GM23338 (cell line): Measurements from ENCODE around the gene CADPS2. TPM values are rescaled to one million over a fixed set of nuclear protein-coding genes. Genes with fewer than 3 reads are reported as not detected.

Source experiments
- ATAC-seq: fragments of 200-7000 bp; cut with Tn5 transposase; 3 replicates; pipeline ENCODE4 v1.9.1; 2020
- DNase-seq: peaks from one replicate; pipeline ENCODE4 v3.0.0-alpha.2; 2015; ENCODE audit warnings: low spot score
- H2AFZ ChIP-seq: fragments of 200-600 bp; sonication (generic); 2 replicates; pipeline ENCODE4 v1.8.0; 2016; ENCODE audit warnings: antibody characterized with exemption, mild to moderate bottlenecking, moderate library complexity
- H3F3A ChIP-seq: fragments of 200-600 bp; sonication (generic); replicated peaks from 2 replicates; pipeline ENCODE4 v1.8.0; 2017; ENCODE audit warnings: antibody characterized with exemption, mixed run types, low read depth
- H3K27ac ChIP-seq: fragments of 200-600 bp; sonication (generic); 2 replicates; pipeline ENCODE4 v1.6.1; 2016; ENCODE audit warnings: low read depth
- H3K27me3 ChIP-seq: fragments of 200-600 bp; sonication (generic); 2 replicates; pipeline ENCODE4 v1.8.0; 2016; ENCODE audit warnings: mild to moderate bottlenecking, mixed run types, moderate library complexity; ENCODE audit not compliant: insufficient read depth
- H3K36me3 ChIP-seq: fragments of 200-600 bp; sonication (generic); 2 replicates; pipeline ENCODE4 v1.8.0; 2016; ENCODE audit warnings: mild to moderate bottlenecking; ENCODE audit not compliant: insufficient read depth
- H3K4me1 ChIP-seq: fragments of 200-600 bp; sonication (generic); 2 replicates; pipeline ENCODE4 v1.8.0; 2016; ENCODE audit warnings: mild to moderate bottlenecking, moderate library complexity; ENCODE audit not compliant: insufficient read depth
- H3K4me2 ChIP-seq: fragments of 200-600 bp; sonication (generic); 2 replicates; pipeline ENCODE4 v1.7.1; 2017; ENCODE audit warnings: mixed run types
- H3K4me3 ChIP-seq: fragments of 200-600 bp; sonication (generic); 2 replicates; pipeline ENCODE4 v1.6.1; 2016; ENCODE audit warnings: mixed run types
- H3K79me2 ChIP-seq: fragments of 200-600 bp; sonication (generic); replicated peaks from 2 replicates; pipeline ENCODE4 v1.8.0; 2017; ENCODE audit warnings: mild to moderate bottlenecking; ENCODE audit not compliant: insufficient read depth
- H3K9me2 ChIP-seq: fragments of 200-600 bp; sonication (generic); 2 replicates; pipeline ENCODE4 v1.8.0; 2017; ENCODE audit not compliant: insufficient read depth
- H4K20me1 ChIP-seq: fragments of 200-600 bp; sonication (generic); replicated peaks from 2 replicates; pipeline ENCODE4 v1.8.0; 2017; ENCODE audit warnings: mild to moderate bottlenecking; ENCODE audit not compliant: insufficient read depth
- H3K27ac Mint-ChIP-seq: 2 replicates; pipeline ENCODE4 v1.8.0; 2020; ENCODE audit warnings: inconsistent platforms, mild to moderate bottlenecking, moderate library complexity, mixed read lengths
- H3K27me3 Mint-ChIP-seq: 3 replicates; pipeline ENCODE4 v1.8.0; 2022; ENCODE audit warnings: low read depth, mild to moderate bottlenecking, moderate library complexity, mixed read lengths, inconsistent platforms; ENCODE audit not compliant: insufficient read depth, poor library complexity
- H3K36me3 Mint-ChIP-seq: 3 replicates; pipeline ENCODE4 v1.8.0; 2021; ENCODE audit warnings: low read depth, mild to moderate bottlenecking, inconsistent platforms, moderate library complexity, mixed read lengths
- H3K4me1 Mint-ChIP-seq: 3 replicates; pipeline ENCODE4 v1.8.0; 2020; ENCODE audit warnings: mild to moderate bottlenecking, inconsistent platforms, mixed read lengths
- H3K4me3 Mint-ChIP-seq: 3 replicates; pipeline ENCODE4 v1.8.0; 2021; ENCODE audit warnings: moderate library complexity, mild to moderate bottlenecking, inconsistent platforms, mixed read lengths
- H3K9me3 Mint-ChIP-seq: 3 replicates; pipeline ENCODE4 v1.8.0; 2020; ENCODE audit warnings: moderate library complexity, mild to moderate bottlenecking, inconsistent platforms, mixed read lengths
- CREB1 ChIP-seq: fragments of 250-450 bp; sonication (Bioruptor Pico); IDR thresholded peaks from 2 replicates; pipeline ENCODE4 v1.5.0; 2020; ENCODE audit warnings: low read depth, mild to moderate bottlenecking, moderate library complexity
- CTCF ChIP-seq, 2 experiments: fragments of 200-600 bp in 1 of 2; sonication (generic) in 1 of 2; conservative IDR thresholded peaks; 2 replicates each; pipeline versions ENCODE4 v1.5.1 to v1.6.1; 2016 to 2017; ENCODE audit warnings: antibody characterized with exemption in 2 of 2, low read depth in 2 of 2, mild to moderate bottlenecking in 2 of 2, moderate library complexity in 1 of 2
- EZH2 ChIP-seq: fragments of 200-600 bp; sonication (generic); IDR thresholded peaks from one replicate; pipeline ENCODE4 v1.8.0; 2017; ENCODE audit warnings: antibody characterized with exemption, mild to moderate bottlenecking, low read depth; ENCODE audit not compliant: unreplicated experiment
- EZH2phosphoT487 ChIP-seq: fragments of 200-600 bp; sonication (generic); IDR thresholded peaks from one replicate; pipeline ENCODE4 v1.8.1; 2018; ENCODE audit warnings: antibody characterized with exemption; ENCODE audit not compliant: unreplicated experiment
- JUNB ChIP-seq: IDR thresholded peaks from one replicate; pipeline ENCODE4 v1.6.1; 2016; ENCODE audit warnings: antibody characterized with exemption; ENCODE audit not compliant: unreplicated experiment
- NANOG ChIP-seq: IDR thresholded peaks from 2 replicates; pipeline ENCODE4 v1.6.1; 2016; ENCODE audit warnings: antibody characterized with exemption, borderline replicate concordance
- POLR2AphosphoS5 ChIP-seq: IDR thresholded peaks from 2 replicates; pipeline ENCODE4 v1.6.1; 2016; ENCODE audit warnings: antibody characterized with exemption, low read depth
- STAT1 ChIP-seq: IDR thresholded peaks from one replicate; pipeline ENCODE4 v1.6.1; 2016; ENCODE audit warnings: antibody characterized with exemption; ENCODE audit not compliant: unreplicated experiment
- ZNF114 ChIP-seq: fragments of 250-450 bp; sonication (Bioruptor Pico); IDR thresholded peaks from 2 replicates; pipeline ENCODE4 v1.5.0; 2020; ENCODE audit warnings: mild to moderate bottlenecking, moderate library complexity
- ZNF331 ChIP-seq: fragments of 250-450 bp; sonication (Bioruptor Pico); IDR thresholded peaks from 2 replicates; pipeline ENCODE4 v1.5.0; 2020; ENCODE audit warnings: low read depth, mild to moderate bottlenecking, moderate library complexity
- polyA plus RNA-seq: library from polyadenylated mRNA; unstranded; fragments of >200 nt; fragmentation: Nextera tagmentation; extraction: Ambion mirVana; gene quantifications from 2 replicates; pipeline ENCODE4 v1.2.1, GENCODE V29; 2016
- total RNA-seq: library from RNA; depleted of rRNA; stranded (reverse); fragments of >200 nt; shearing (Covaris generic); gene quantifications from 2 replicates; pipeline ENCODE4 v1.2.3, GENCODE V29; 2014
- TF ChIP-seq, protein P1 (sequence below): IDR thresholded peaks from 2 replicates; pipeline ENCODE4 v1.6.1; 2016; ENCODE audit warnings: antibody characterized with exemption
- TF ChIP-seq, protein P2 (sequence below): fragments of 250-450 bp; sonication (Bioruptor Pico); IDR thresholded peaks from 2 replicates; pipeline ENCODE4 v1.5.0; 2020; ENCODE audit warnings: mild to moderate bottlenecking, moderate library complexity
- TF ChIP-seq, protein P3 (sequence below): IDR thresholded peaks from one replicate; pipeline ENCODE4 v1.6.1; 2018; ENCODE audit warnings: antibody characterized with exemption; ENCODE audit not compliant: unreplicated experiment

Gene CADPS2
- total and polyA plus RNA-seq, 2 experiments from 2014 or later = 16.3 to 36.9 TPM

DNA sequence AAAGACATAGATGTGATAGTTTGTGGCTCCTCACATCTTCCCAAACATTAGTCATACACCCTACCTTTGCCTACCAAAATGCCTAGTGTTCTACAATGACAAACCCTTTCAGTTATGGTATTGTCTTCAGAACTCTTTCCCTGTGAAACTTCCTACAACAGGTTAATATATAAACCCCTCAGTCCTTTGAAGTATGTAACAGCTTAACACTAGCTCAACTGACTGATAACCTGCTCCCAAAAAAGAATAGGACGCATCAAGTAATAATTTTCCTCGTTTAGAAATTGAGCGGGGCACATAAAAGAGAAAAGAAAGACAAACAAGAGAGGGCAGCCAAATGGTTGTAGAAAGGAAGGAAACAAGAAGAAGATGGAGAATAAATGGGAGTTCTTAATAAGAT, 133.7 kb downstream of the CADPS2 start:
- Histone ChIP-seq H3K27me3 (no peaks in the 10 kb centered on the region), H3K4me3 (no peak overlapping the region), H3K4me1 (peaks cover 44% of the 10 kb centered on the region), H3K4me2 (no peak overlapping the region), H3K27ac (no peak overlapping the region), H3K79me2 (no peaks in the 10 kb centered on the region; the same call in 1 of the 2 replicates), H3K36me3 (no peaks in the 10 kb centered on the region), H2AFZ (no peak overlapping the region), H4K20me1 (no peaks in the 10 kb centered on the region), H3K9me2 (no peaks in the 10 kb centered on the region), H3F3A (no peaks in the 10 kb centered on the region)
- Mint-ChIP-seq H3K27ac (peak overlapping the region; percentile 1; the same call in 1 of the 2 replicates), H3K9me3 (no peaks in the 10 kb centered on the region), H3K36me3 (no peaks in the 10 kb centered on the region), H3K4me1 (peaks cover 46% of the 10 kb centered on the region), H3K4me3 (no peak overlapping the region), H3K27me3 (peaks cover 3% of the 10 kb centered on the region)
- DNase-seq (no peak), ATAC-seq (no peak)
- TF ChIP-seq CTCF (conservative IDR thresholded peaks at IDR 0.05; ENCODE audit: low read depth in 2 of 2) (no peak), ZNF114 (no peak), NANOG (no peak), STAT1 (no peak), CREB1 (CRISPR knock-in tag) (no peak), EZH2 (no peak), EZH2phosphoT487 (no peak), POLR2AphosphoS5 (no peak), ZNF331 (CRISPR knock-in tag) (no peak), JUNB (no peak)
- TF ChIP-seq, protein P1, sequence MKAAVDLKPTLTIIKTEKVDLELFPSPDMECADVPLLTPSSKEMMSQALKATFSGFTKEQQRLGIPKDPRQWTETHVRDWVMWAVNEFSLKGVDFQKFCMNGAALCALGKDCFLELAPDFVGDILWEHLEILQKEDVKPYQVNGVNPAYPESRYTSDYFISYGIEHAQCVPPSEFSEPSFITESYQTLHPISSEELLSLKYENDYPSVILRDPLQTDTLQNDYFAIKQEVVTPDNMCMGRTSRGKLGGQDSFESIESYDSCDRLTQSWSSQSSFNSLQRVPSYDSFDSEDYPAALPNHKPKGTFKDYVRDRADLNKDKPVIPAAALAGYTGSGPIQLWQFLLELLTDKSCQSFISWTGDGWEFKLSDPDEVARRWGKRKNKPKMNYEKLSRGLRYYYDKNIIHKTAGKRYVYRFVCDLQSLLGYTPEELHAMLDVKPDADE = no peak
- TF ChIP-seq, protein P2, sequence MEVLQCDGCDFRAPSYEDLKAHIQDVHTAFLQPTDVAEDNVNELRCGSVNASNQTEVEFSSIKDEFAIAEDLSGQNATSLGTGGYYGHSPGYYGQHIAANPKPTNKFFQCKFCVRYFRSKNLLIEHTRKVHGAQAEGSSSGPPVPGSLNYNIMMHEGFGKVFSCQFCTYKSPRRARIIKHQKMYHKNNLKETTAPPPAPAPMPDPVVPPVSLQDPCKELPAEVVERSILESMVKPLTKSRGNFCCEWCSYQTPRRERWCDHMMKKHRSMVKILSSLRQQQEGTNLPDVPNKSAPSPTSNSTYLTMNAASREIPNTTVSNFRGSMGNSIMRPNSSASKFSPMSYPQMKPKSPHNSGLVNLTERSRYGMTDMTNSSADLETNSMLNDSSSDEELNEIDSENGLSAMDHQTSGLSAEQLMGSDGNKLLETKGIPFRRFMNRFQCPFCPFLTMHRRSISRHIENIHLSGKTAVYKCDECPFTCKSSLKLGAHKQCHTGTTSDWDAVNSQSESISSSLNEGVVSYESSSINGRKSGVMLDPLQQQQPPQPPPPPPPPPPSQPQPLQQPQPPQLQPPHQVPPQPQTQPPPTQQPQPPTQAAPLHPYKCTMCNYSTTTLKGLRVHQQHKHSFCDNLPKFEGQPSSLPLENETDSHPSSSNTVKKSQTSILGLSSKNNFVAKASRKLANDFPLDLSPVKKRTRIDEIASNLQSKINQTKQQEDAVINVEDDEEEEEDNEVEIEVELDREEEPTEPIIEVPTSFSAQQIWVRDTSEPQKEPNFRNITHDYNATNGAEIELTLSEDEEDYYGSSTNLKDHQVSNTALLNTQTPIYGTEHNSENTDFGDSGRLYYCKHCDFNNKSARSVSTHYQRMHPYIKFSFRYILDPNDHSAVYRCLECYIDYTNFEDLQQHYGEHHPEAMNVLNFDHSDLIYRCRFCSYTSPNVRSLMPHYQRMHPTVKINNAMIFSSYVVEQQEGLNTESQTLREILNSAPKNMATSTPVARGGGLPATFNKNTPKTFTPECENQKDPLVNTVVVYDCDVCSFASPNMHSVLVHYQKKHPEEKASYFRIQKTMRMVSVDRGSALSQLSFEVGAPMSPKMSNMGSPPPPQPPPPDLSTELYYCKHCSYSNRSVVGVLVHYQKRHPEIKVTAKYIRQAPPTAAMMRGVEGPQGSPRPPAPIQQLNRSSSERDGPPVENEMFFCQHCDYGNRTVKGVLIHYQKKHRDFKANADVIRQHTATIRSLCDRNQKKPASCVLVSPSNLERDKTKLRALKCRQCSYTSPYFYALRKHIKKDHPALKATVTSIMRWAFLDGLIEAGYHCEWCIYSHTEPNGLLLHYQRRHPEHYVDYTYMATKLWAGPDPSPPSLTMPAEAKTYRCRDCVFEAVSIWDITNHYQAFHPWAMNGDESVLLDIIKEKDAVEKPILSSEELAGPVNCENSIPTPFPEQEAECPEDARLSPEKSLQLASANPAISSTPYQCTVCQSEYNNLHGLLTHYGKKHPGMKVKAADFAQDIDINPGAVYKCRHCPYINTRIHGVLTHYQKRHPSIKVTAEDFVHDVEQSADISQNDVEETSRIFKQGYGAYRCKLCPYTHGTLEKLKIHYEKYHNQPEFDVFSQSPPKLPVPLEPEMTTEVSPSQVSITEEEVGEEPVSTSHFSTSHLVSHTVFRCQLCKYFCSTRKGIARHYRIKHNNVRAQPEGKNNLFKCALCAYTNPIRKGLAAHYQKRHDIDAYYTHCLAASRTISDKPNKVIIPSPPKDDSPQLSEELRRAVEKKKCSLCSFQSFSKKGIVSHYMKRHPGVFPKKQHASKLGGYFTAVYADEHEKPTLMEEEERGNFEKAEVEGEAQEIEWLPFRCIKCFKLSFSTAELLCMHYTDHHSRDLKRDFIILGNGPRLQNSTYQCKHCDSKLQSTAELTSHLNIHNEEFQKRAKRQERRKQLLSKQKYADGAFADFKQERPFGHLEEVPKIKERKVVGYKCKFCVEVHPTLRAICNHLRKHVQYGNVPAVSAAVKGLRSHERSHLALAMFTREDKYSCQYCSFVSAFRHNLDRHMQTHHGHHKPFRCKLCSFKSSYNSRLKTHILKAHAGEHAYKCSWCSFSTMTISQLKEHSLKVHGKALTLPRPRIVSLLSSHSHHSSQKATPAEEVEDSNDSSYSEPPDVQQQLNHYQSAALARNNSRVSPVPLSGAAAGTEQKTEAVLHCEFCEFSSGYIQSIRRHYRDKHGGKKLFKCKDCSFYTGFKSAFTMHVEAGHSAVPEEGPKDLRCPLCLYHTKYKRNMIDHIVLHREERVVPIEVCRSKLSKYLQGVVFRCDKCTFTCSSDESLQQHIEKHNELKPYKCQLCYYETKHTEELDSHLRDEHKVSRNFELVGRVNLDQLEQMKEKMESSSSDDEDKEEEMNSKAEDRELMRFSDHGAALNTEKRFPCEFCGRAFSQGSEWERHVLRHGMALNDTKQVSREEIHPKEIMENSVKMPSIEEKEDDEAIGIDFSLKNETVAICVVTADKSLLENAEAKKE (CRISPR knock-in tag) = no peak
- TF ChIP-seq, protein P3, sequence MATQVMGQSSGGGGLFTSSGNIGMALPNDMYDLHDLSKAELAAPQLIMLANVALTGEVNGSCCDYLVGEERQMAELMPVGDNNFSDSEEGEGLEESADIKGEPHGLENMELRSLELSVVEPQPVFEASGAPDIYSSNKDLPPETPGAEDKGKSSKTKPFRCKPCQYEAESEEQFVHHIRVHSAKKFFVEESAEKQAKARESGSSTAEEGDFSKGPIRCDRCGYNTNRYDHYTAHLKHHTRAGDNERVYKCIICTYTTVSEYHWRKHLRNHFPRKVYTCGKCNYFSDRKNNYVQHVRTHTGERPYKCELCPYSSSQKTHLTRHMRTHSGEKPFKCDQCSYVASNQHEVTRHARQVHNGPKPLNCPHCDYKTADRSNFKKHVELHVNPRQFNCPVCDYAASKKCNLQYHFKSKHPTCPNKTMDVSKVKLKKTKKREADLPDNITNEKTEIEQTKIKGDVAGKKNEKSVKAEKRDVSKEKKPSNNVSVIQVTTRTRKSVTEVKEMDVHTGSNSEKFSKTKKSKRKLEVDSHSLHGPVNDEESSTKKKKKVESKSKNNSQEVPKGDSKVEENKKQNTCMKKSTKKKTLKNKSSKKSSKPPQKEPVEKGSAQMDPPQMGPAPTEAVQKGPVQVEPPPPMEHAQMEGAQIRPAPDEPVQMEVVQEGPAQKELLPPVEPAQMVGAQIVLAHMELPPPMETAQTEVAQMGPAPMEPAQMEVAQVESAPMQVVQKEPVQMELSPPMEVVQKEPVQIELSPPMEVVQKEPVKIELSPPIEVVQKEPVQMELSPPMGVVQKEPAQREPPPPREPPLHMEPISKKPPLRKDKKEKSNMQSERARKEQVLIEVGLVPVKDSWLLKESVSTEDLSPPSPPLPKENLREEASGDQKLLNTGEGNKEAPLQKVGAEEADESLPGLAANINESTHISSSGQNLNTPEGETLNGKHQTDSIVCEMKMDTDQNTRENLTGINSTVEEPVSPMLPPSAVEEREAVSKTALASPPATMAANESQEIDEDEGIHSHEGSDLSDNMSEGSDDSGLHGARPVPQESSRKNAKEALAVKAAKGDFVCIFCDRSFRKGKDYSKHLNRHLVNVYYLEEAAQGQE = no peak
